ENCODE results near the gene PIK3R6. TPM values are rescaled to one million over a fixed set of nuclear protein-coding genes. Genes with fewer than 3 reads are reported as not detected.

Gene PIK3R6
- total RNA-seq, 4 donors from 2014 or later: 2.0 to 3.7 (median 2.4) TPM

DNA sequence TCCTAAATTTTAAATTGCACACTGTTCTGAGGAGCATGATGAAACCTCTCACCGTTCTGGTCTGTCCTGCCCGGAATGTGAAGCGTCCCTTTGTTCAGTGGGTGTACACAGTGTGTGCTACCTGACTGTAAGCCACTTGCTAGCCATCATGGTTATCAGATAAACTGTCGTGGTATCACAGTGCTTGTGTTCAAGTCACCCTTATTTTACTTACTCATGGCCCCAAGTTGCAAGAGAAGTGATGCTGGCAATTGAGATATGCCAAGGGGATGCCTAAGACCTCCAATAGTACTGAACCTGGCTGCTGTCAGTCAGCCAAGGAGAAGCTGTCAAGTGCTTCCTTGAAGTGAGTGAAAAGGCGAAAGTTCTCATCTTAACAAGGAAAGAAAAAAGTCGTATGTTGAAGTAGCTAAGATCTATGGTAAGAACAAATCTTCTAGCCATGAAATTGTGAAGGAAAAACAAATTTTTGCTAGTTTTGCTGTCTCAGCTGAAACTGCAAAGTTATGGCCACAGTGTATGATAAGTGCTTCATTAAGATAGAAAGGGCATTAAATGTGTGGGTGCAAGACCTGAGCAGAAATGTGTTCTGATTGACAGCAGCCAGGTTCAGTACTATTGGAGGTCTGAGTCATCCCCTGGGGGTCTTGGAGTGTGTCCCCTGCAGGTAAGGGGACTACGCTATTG, 5.8 kb downstream of the PIK3R6 start:
- no peak for TF ChIP-seq CTCF (IDR thresholded peaks at IDR 0.05; ENCODE audit: low read depth)

DNA sequence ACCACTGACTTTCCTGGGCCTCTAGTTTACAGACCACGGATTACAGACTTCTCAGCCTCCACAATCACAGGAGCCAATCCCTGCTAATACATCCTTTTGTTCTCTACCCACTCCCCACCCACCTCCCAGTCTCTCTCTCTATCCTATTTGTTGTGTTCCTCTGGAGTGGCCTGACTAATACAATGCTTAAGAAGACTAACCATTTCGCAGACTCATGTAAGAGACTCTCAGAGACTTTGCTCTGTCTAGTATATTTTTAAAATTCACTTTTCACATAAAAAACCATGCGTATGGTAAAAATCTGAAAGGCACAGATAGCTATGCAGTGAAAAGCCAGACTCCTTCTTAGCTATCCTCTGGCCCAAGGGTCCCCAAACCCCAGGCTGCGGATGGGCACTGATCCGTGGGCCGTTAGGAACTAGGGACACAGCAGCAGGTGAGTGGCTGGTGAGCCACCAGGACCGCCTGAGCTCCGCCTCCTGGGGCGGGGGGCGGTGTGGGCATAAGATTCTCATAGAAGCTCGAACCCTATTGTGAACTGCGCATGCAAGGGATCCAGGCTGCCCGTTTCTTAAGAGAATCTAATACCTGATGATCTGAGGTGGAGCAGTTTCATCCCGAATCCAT, 7.6 kb downstream of the PIK3R6 start:
- TF ChIP-seq CTCF (IDR thresholded peaks at IDR 0.05; ENCODE audit: low read depth): no peak

DNA sequence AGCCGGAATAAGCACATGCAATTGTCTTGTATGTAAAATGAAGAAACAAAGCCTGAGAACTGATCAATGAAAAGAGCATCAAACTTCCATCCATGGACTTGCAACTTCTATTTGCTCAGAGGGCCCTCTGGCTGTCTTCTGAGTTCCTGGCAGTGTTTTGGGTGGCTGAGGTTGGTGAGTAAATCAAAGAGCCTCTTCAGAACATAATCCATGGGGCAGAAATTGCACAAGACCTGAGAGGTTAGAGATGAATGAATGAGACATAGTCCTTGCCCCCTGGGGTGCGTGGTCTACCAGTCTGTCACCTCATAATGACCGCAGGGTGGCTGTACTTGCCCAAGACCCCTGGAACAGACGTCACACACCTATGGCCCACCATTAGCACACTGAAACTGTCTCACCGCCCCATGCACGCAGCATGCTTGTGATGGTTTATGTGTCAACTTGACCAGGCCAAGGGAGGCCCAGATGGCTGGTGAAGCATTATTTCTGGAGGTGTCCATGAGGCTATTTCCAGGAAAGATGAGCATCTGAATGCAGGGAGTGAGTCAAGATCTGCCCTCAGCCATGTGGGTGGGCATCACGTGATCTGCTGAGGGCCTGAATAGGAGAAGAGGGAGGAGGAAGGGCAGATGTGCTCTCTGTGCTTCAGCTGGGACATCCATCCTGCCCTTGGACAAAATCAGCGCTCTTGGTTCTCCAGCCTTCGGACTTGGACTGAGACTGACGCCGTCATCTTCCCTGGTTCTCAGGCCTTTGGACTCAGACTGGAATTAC, 8.3 kb downstream of the PIK3R6 start:
- no peak for TF ChIP-seq CTCF (IDR thresholded peaks at IDR 0.05; ENCODE audit: low read depth)

- TF ChIP-seq CTCF (IDR thresholded peaks at IDR 0.05; ENCODE audit: low read depth): no peak
Measured at GRCh38 chr17:8857919-8858318, 9.6 kb downstream of the PIK3R6 start.

DNA sequence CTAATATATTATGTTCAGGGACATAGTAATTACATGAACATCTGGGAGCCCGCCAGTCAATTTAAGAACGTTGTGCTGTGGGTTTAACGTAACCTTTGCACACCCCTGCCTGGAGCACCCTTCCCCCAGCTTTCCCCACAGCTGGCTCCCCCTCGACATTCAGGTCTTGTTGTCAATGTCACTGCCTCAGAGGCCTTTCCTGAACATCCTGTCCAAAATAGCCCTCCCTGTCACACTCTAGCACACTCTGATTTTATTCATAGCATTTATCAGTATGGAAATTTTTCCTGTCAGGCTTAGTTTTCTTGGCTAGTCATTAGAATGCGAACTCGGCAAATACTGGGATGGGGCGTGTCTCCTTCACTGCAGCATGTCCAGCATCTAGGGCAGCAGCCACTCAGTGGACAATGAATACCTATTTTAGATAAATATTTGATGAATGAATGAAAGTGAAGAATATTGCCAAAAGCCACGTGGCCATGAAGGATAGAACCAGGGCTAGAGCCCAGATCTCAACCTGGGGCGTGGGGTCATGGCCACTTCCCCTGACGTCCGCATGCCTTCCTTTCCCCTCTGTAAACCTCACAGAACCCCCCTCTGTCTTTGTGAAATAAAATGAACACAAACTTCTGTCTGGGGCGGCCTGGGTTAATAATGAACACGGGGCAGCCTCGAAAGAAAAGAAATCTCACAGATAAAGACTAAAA, 10.5 kb downstream of the PIK3R6 start:
- no peak for TF ChIP-seq CTCF (IDR thresholded peaks at IDR 0.05; ENCODE audit: low read depth)

GRCh38 chr17:8855477-8856204, 11.8 kb downstream of the PIK3R6 start:
- TF ChIP-seq CTCF (IDR thresholded peaks at IDR 0.05; ENCODE audit: low read depth): no peak
